Right atrium auricular region (tissue), 2 donors: ENCODE results near the gene CALU. TPM values are rescaled to one million over a fixed set of nuclear protein-coding genes. Genes with fewer than 3 reads are reported as not detected.

Experiments used
- DNase-seq: peaks from one replicate; pipeline ENCODE4 v3.0.0-alpha.2; 2019; ENCODE audit warnings: low spot score
- H3K27ac ChIP-seq, 2 donors: fragments of 200-600 bp; sonication (generic); 1 replicate in 1 of 2; 2 replicates in 1 of 2; pipeline ENCODE4 v1.5.1; 2016 to 2019
- H3K27me3 ChIP-seq, 2 donors: fragments of 200-600 bp; sonication (generic); one replicate each; pipeline versions ENCODE4 v1.5.1 to v1.6.0; 2017 to 2019
- H3K36me3 ChIP-seq: fragments of 200-600 bp; sonication (generic); one replicate; pipeline ENCODE4 v1.5.1; 2016
- H3K4me1 ChIP-seq, 2 donors: fragments of 200-600 bp; sonication (generic); one replicate each; pipeline versions ENCODE4 v1.5.1 to v1.6.0; 2017 to 2019
- H3K4me3 ChIP-seq, 2 donors: fragments of 200-600 bp; sonication (generic); 1 replicate in 1 of 2; 2 replicates in 1 of 2; pipeline ENCODE4 v1.5.1; 2017 to 2019; ENCODE audit warnings: mild to moderate bottlenecking in 1 of 2, moderate library complexity in 1 of 2
- H3K9me3 ChIP-seq, 2 donors: fragments of 200-600 bp; sonication (generic); one replicate each; pipeline ENCODE4 v1.5.1; 2019
- CTCF ChIP-seq, 2 donors: fragments of 200-600 bp; sonication (generic); IDR thresholded peaks; one replicate each; pipeline ENCODE4 v1.5.1; 2019; ENCODE audit warnings: antibody characterized with exemption in 2 of 2
- total RNA-seq, 2 donors: library from RNA; depleted of rRNA; stranded (reverse); fragments of >200 nt; gene quantifications; one replicate each; pipeline ENCODE4 v1.1.0, GENCODE V29; 2016

CALU gene
- total RNA-seq, 2 donors from 2014 or later: 190 to 286 TPM

GRCh38 chr7:128774029-128774689 lies 35.0 kb downstream of the CALU start:
- Histone ChIP-seq H3K4me3 (no peak overlapping the region), H3K36me3 (peaks cover 40% of the 10 kb centered on the region), H3K27ac (no peak overlapping the region), H3K27me3 (no peaks in the 10 kb centered on the region), H3K4me1 (peaks cover 0 to 10% of the 10 kb centered on the region in 2 donors), H3K9me3 (peaks cover 0 to 8% of the 10 kb centered on the region in 2 donors)
- TF ChIP-seq CTCF (IDR thresholded peaks at IDR 0.05): no peak
- DNase-seq: no peak

- Histone ChIP-seq H3K9me3 (peaks cover 0 to 8% of the 10 kb centered on the region in 2 donors), H3K4me3 (no peak overlapping the region), H3K27me3 (no peaks in the 10 kb centered on the region), H3K36me3 (peaks cover 32% of the 10 kb centered on the region), H3K27ac (no peak overlapping the region), H3K4me1 (peaks cover 0 to 6% of the 10 kb centered on the region in 2 donors)
- TF ChIP-seq CTCF (IDR thresholded peaks at IDR 0.05): no peak
- no peak for DNase-seq
These were observed 35.8 kb downstream of the CALU start for GRCh38 chr7:128774921-128775320.

GRCh38 chr7:128775744-128776474 lies 36.8 kb downstream of the CALU start, which contains the start of gene OPN1SW:
TSS of gene OPN1SW (minus strand) at chr7:128775794. CDS start at chr7:128775781, 13 bp downstream.
- peaks cover 22% of the 10 kb centered on the region for H3K36me3 ChIP-seq
- no peak within 1 kb of the TSS for H3K4me3 ChIP-seq
- H3K4me1 ChIP-seq: no peaks in the 10 kb centered on the region
- H3K27me3 ChIP-seq: no peaks in the 10 kb centered on the region
- no peak for TF ChIP-seq CTCF (IDR thresholded peaks at IDR 0.05)
- DNase-seq: no peak
- H3K27ac ChIP-seq: no peak within 1 kb of the TSS
- H3K9me3 ChIP-seq: peaks cover 0 to 8% of the 10 kb centered on the region in 2 donors

- H3K36me3 ChIP-seq: peaks cover 7% of the 10 kb centered on the region
- no peak overlapping the region for H3K27ac ChIP-seq
- H3K9me3 ChIP-seq: peaks cover 0 to 8% of the 10 kb centered on the region in 2 donors
- no peaks in the 10 kb centered on the region for H3K4me1 ChIP-seq
- H3K27me3 ChIP-seq: no peaks in the 10 kb centered on the region
- no peak overlapping the region for H3K4me3 ChIP-seq
- no peak for TF ChIP-seq CTCF (IDR thresholded peaks at IDR 0.05)
- DNase-seq: no peak
These were observed 38.3 kb downstream of the CALU start for GRCh38 chr7:128777156-128778123.

- Histone ChIP-seq H3K4me1 (peaks cover 0 to 6% of the 10 kb centered on the region in 2 donors), H3K9me3 (peaks cover 0 to 8% of the 10 kb centered on the region in 2 donors), H3K27me3 (no peaks in the 10 kb centered on the region), H3K27ac (no peak overlapping the region), H3K36me3 (no peaks in the 10 kb centered on the region), H3K4me3 (no peak overlapping the region)
- no peak for DNase-seq
- TF ChIP-seq CTCF (IDR thresholded peaks at IDR 0.05): no peak
These were observed 39.8 kb downstream of the CALU start for GRCh38 chr7:128778946-128779345.
